Forelimb muscle (tissue), 1 donor: Measurements from ENCODE around the gene NKIRAS2. TPM values are rescaled to one million over a fixed set of nuclear protein-coding genes. Genes with fewer than 3 reads are reported as not detected.

Experiments used
- DNase-seq: peaks from one replicate; pipeline ENCODE4 v3.0.0-alpha.2; 2013; ENCODE audit warnings: low read depth
- polyA plus RNA-seq: library from polyadenylated mRNA; unstranded; fragments of 120-200 nt; gene quantifications from one replicate; pipeline ENCODE4 v1.2.1, GENCODE V29; 2013; ENCODE audit not compliant: insufficient read length

Gene NKIRAS2
- polyA plus RNA-seq, 1 donor = 47.9 TPM

- no peak for DNase-seq
Observed at GRCh38 chr17:42026857-42027589, 7.1 kb downstream of the NKIRAS2 start.

GRCh38 chr17:42027590-42027889, 7.7 kb downstream of the NKIRAS2 start:
- no peak for DNase-seq

GRCh38 chr17:42027961-42028790, 8.3 kb downstream of the NKIRAS2 start:
- DNase-seq = no peak

GRCh38 chr17:42028791-42029127, 8.9 kb downstream of the NKIRAS2 start:
- no peak for DNase-seq

- DNase-seq = no peak
Observed at GRCh38 chr17:42031584-42031983, 11.7 kb downstream of the NKIRAS2 start.

- DNase-seq = no peak
Observed at GRCh38 chr17:42034059-42034458, 14.2 kb downstream of the NKIRAS2 start.

GRCh38 chr17:42038221-42038973, 18.5 kb downstream of the NKIRAS2 start:
- no peak for DNase-seq

- DNase-seq = no peak
Observed at GRCh38 chr17:42039794-42040763, 20.2 kb downstream of the NKIRAS2 start.

GRCh38 chr17:42040818-42041217, 20.9 kb downstream of the NKIRAS2 start:
- no peak for DNase-seq

- DNase-seq = no peak
Observed at GRCh38 chr17:42041619-42042018, 21.7 kb downstream of the NKIRAS2 start.

- no peak for DNase-seq
Observed at GRCh38 chr17:42042598-42043319, 22.9 kb downstream of the NKIRAS2 start.

GRCh38 chr17:42045719-42046118, 25.8 kb downstream of the NKIRAS2 start:
- no peak for DNase-seq

GRCh38 chr17:42047343-42047742, 27.5 kb downstream of the NKIRAS2 start:
- no peak for DNase-seq

- DNase-seq = no peak
Observed at GRCh38 chr17:42049834-42050392, 30.0 kb downstream of the NKIRAS2 start.

- DNase-seq = no peak
Observed at GRCh38 chr17:42050393-42051012, 30.6 kb downstream of the NKIRAS2 start, which contains the start of gene C17orf113. TSS of gene C17orf113 (minus strand) at chr17:42050601. CDS start at chr17:42043376, 7,225 bp downstream.

- DNase-seq = no peak
Observed at GRCh38 chr17:42051013-42051400, 31.1 kb downstream of the NKIRAS2 start.

GRCh38 chr17:42051645-42052044, 31.8 kb downstream of the NKIRAS2 start:
- no peak for DNase-seq

GRCh38 chr17:42052346-42052877, 32.5 kb downstream of the NKIRAS2 start:
- DNase-seq = no peak

- no peak for DNase-seq
Observed at GRCh38 chr17:42053731-42054500, 34.0 kb downstream of the NKIRAS2 start.
